Calu3 (cell line): ENCODE data around the gene TCF23. TPM values are rescaled to one million over a fixed set of nuclear protein-coding genes. Genes with fewer than 3 reads are reported as not detected.
A peak's percentile ranks its signal among the peaks of the same experiment; 100 is the strongest.

Experiments used
- BruUV-seq: library from RNA; stranded (reverse); fragments of 400-500 nt; replicated peaks from 2 replicates; lab custom pipeline; 2021; lab: Mats Ljungman, UMichigan
- CTCF ChIA-PET: fragments of 300-600 bp; sonication (Branson Sonifier 250); formaldehyde crosslinking; loops from one replicate; lab custom pipeline; 2022; ENCODE audit warnings: antibody characterized with exemption; lab: Charles Lee
- DNase-seq: peaks from one replicate; pipeline ENCODE4 v3.0.0; 2022
- H3K27ac Mint-ChIP-seq: one replicate; pipeline ENCODE4 v1.8.0; 2022; ENCODE audit warnings: mixed read lengths; ENCODE audit not compliant: unreplicated experiment
- H3K27me3 Mint-ChIP-seq: one replicate; pipeline ENCODE4 v1.8.0; 2022; ENCODE audit warnings: mixed read lengths; ENCODE audit not compliant: unreplicated experiment
- H3K36me3 Mint-ChIP-seq: one replicate; pipeline ENCODE4 v1.8.0; 2022; ENCODE audit warnings: mild to moderate bottlenecking, moderate library complexity, mixed read lengths; ENCODE audit not compliant: insufficient read depth, unreplicated experiment
- H3K4me1 Mint-ChIP-seq: one replicate; pipeline ENCODE4 v1.8.0; 2022; ENCODE audit warnings: mild to moderate bottlenecking, low read depth, mixed read lengths; ENCODE audit not compliant: unreplicated experiment
- H3K4me3 Mint-ChIP-seq: one replicate; pipeline ENCODE4 v1.8.0; 2022; ENCODE audit warnings: mild to moderate bottlenecking, low read depth, moderate library complexity, mixed read lengths; ENCODE audit not compliant: unreplicated experiment
- H3K9me3 Mint-ChIP-seq: one replicate; pipeline ENCODE4 v1.8.0; 2022; ENCODE audit warnings: low read depth, mixed read lengths; ENCODE audit not compliant: unreplicated experiment
- intact Hi-C: fragments of 100-400 bp; cut with micrococcal nuclease; formaldehyde crosslinking; loops from one replicate; pipeline ENCODE4 v1.10.0; 2022; ENCODE audit not compliant: unreplicated experiment
- total RNA-seq: library from RNA; stranded (reverse); gene quantifications from 2 replicates; pipeline ENCODE4 v1.2.3, GENCODE V29; 2022
- TF ChIP-seq, protein P1 (sequence below): fragments of 200-600 bp; IDR thresholded peaks from one replicate; pipeline ENCODE4 v1.8.0; 2022; ENCODE audit warnings: antibody characterized with exemption; ENCODE audit not compliant: unreplicated experiment

The TCF23 gene
- total RNA-seq, 1 experiment from 2014 or later: not detected

DNA sequence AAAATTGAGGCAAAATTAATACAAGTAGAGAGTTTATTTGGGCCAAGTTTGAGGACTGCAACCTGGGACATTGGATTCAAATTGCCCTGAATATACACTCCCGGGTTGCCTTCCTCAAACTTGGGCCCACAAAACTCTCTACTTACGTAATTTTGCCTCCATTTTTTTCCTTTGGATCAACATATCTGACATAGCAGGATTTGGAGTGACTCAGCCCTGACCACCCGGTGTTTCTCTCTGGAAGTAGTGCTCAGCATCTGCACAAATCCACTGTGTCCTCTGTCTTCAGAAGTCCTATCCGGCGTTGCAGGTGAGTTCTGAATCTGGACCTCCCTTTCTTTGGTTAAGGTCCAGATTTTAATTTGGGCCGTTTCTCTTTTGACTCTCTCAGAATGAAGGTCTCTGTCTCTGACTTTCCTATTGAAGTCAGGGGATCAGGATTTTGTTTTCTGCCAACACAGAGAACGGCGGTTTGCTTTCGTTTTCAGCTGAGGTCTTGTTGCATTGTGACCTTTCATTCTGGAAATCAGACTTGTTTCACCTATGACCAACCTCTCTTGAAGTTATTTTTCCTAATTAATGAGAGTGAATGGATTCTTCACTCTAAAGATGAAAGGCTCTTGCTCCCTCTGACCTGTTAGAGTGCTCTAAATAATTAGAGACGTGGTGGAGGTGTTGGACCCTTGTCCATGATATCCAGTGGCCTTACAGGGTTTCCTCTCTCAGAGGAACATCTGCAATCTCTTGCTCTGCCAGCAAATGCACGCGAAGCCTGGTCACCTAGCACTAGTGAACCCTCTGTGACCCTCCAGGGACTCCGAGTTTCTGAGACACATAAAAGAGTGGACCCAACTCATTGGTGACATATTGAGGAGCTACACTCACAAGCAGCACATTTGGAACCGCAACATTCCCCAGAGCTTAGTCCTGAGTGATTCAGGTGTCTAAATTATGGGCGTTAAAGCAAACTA lies 13.6 kb downstream of the TCF23 start:
- CTCF ChIA-PET: no interaction called here
- H3K27me3 Mint-ChIP-seq: peaks cover 15% of the 10 kb centered on the region
- BruUV-seq: no TSS peak
- intact Hi-C loops: no loop called here
- peak overlapping the region; percentile 68 for H3K4me3 Mint-ChIP-seq
- DNase-seq: peak; percentile 39
- H3K27ac Mint-ChIP-seq: peak overlapping the region; percentile 61
- TF ChIP-seq, protein P1, sequence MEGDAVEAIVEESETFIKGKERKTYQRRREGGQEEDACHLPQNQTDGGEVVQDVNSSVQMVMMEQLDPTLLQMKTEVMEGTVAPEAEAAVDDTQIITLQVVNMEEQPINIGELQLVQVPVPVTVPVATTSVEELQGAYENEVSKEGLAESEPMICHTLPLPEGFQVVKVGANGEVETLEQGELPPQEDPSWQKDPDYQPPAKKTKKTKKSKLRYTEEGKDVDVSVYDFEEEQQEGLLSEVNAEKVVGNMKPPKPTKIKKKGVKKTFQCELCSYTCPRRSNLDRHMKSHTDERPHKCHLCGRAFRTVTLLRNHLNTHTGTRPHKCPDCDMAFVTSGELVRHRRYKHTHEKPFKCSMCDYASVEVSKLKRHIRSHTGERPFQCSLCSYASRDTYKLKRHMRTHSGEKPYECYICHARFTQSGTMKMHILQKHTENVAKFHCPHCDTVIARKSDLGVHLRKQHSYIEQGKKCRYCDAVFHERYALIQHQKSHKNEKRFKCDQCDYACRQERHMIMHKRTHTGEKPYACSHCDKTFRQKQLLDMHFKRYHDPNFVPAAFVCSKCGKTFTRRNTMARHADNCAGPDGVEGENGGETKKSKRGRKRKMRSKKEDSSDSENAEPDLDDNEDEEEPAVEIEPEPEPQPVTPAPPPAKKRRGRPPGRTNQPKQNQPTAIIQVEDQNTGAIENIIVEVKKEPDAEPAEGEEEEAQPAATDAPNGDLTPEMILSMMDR: no peak
- no peaks in the 10 kb centered on the region for H3K36me3 Mint-ChIP-seq
- peaks cover 11% of the 10 kb centered on the region for H3K4me1 Mint-ChIP-seq
- H3K9me3 Mint-ChIP-seq: no peaks in the 10 kb centered on the region

DNA sequence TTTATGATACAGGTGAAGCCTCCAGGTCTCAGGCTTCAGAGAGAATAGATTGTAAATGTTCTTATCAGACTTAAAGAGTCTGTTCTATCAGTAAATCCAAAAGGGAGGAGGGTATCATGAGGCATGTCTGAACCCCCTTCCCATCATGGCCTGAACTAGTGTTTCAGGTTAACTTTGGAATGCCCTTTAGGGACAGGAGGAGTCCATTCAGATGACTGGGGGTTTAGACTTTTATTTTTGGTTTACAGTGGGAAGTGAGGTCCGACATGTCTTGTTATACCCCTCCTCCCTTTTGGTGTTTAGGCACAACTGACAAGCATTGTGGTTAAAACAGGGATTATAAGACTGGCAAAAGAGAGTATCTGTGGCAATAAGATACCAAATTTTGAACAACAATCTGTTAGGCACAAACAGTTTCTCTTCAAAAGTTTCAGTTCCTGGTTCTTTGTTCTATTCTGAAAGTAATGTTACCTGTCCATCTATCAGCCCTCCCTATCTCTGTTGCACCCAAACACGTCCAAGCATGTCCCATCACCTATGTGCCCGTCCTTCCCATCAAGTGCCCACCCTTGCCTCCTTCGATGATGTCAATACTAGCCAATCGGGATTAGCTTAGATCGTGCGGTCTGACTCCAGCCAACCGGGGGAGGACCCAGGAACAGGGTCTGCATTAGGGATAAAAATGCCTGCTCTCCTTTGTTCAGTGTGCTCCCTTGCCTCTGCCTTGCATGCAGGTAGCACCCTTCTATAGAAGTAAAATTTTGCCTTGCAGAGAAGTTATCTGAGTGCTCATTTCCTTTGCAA lies 16.4 kb downstream of the TCF23 start:
- peaks cover 11% of the 10 kb centered on the region for H3K4me1 Mint-ChIP-seq
- intact Hi-C loops: no loop called here
- TF ChIP-seq, protein P1: no peak
- H3K4me3 Mint-ChIP-seq: no peak overlapping the region
- DNase-seq: no peak
- no peaks in the 10 kb centered on the region for H3K36me3 Mint-ChIP-seq
- H3K27me3 Mint-ChIP-seq: peaks cover 3% of the 10 kb centered on the region
- H3K9me3 Mint-ChIP-seq: no peaks in the 10 kb centered on the region
- no peak overlapping the region for H3K27ac Mint-ChIP-seq
- BruUV-seq: no TSS peak
- CTCF ChIA-PET: no interaction called here

DNA sequence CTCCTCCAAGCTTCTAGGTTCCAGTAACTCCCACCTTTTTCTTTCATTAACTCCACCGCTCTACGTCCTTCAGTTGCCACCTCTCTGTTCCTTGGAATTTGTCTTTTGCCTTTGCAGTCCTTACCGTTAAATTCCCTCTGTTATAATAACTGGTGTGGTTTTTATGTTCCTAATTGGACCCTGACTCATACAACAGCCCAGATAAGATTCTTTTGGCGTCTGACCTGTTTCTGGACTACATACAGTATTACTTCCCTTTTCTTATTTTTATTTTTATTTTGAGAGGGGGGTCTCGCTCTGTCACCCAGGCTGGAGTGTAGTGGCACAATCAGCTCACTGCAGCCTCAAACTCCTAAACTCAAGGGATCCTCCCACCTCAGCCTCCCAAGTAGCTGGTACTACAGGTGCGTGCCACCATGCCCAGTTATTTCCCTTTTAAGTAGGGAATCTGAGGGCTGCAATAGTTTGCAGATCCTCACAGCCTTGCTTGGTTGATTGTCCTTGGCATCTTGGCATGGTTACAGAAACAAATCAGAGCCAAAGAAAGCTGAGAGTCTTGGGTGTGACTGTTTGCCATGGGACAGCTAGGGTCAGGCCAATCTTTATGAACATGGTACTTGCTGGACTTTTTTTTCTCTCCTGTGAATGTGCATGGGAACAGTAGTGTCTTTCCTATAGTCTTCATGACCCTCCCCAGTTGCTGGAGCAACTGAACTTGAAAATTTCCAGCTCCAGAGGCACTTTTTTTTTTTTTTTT lies 22.0 kb downstream of the TCF23 start:
- BruUV-seq: no TSS peak
- CTCF ChIA-PET: interaction anchor here (0.7 kb wide), 1 partner anchor 132 kb away, joined by 7 read pairs; no protein-coding TSS in a partner anchor
- intact Hi-C loops: no loop called here

More for the DNA sequence above, 22.0 kb downstream of the TCF23 start:
- TF ChIP-seq, protein P1: no peak
- Mint-ChIP-seq H3K4me1 (no peaks in the 10 kb centered on the region), H3K27ac (no peak overlapping the region), H3K9me3 (no peaks in the 10 kb centered on the region), H3K36me3 (no peaks in the 10 kb centered on the region), H3K4me3 (no peak overlapping the region), H3K27me3 (peaks cover 13% of the 10 kb centered on the region)
- DNase-seq: no peak
